Gastroesophageal sphincter (tissue), 4 donors: Measurements from ENCODE around the gene RAMP2. TPM values are rescaled to one million over a fixed set of nuclear protein-coding genes. Genes with fewer than 3 reads are reported as not detected.

Experiments used
- ATAC-seq: fragments of 150-250 bp; one replicate; pipeline ENCODE4 v1.9.1; 2016; ENCODE audit warnings: mild to moderate bottlenecking, moderate library complexity
- H3K27ac ChIP-seq, 4 donors: fragments of 200-600 bp; sonication (generic) in 3 of 4; 1 replicate in 3 of 4; 2 replicates in 1 of 4; pipeline ENCODE4 v1.5.1; 2016 to 2019
- H3K27me3 ChIP-seq: fragments of 200-600 bp; sonication (generic); one replicate; pipeline ENCODE4 v1.5.1; 2019
- H3K36me3 ChIP-seq, 2 donors: fragments of 200-600 bp; sonication (generic); one replicate each; pipeline ENCODE4 v1.5.1; 2019; ENCODE audit warnings: control low read depth in 1 of 2
- H3K4me1 ChIP-seq, 3 donors: fragments of 200-600 bp; sonication (generic); 1 replicate in 2 of 3; 2 replicates in 1 of 3; pipeline ENCODE4 v1.5.1; 2016 to 2019; ENCODE audit warnings: control low read depth in 2 of 3
- H3K4me3 ChIP-seq, 2 donors: fragments of 200-600 bp; sonication (generic); one replicate each; pipeline ENCODE4 v1.5.1; 2019; ENCODE audit warnings: mild to moderate bottlenecking in 1 of 2, moderate library complexity in 1 of 2
- H3K9me3 ChIP-seq, 3 donors: fragments of 200-600 bp; sonication (generic); one replicate each; pipeline ENCODE4 v1.5.1; 2017 to 2019; ENCODE audit warnings: control low read depth in 2 of 3
- CTCF ChIP-seq, 4 experiments: fragments of 200-600 bp in 2 of 4; fragments of 450-650 bp in 2 of 4; sonication (generic) in 1 of 4; IDR thresholded peaks; one replicate each; pipeline ENCODE4 v1.5.1; 2017 to 2019; ENCODE audit warnings: antibody characterized with exemption in 4 of 4, mild to moderate bottlenecking in 2 of 4, moderate library complexity in 2 of 4
- EP300 ChIP-seq: sonication (generic); formaldehyde crosslinking; IDR thresholded peaks from one replicate; pipeline ENCODE4 v1.6.1; 2017; ENCODE audit warnings: antibody characterized with exemption, mild to moderate bottlenecking
- POLR2A ChIP-seq, 2 donors: fragments of 450-650 bp; IDR thresholded peaks; one replicate each; pipeline ENCODE4 v1.6.1; 2017; ENCODE audit warnings: antibody characterized with exemption in 2 of 2, mild to moderate bottlenecking in 2 of 2, moderate library complexity in 1 of 2
- POLR2AphosphoS5 ChIP-seq: sonication (generic); formaldehyde crosslinking; IDR thresholded peaks from one replicate; pipeline ENCODE4 v1.6.1; 2017; ENCODE audit warnings: antibody characterized with exemption
- WGBS, 2 donors: methylation state at CpG; one replicate each; pipeline ENCODE4 v1.1.5; 2018; ENCODE audit warnings: low coverage in 1 of 2; 5-methylcytosine and 5-hydroxymethylcytosine counted together
- total RNA-seq, 4 donors: library from RNA; depleted of rRNA; stranded (reverse); fragments of >200 nt; gene quantifications; one replicate each; pipeline ENCODE4 v1.1.0, GENCODE V29; 2016

RAMP2 gene
- total RNA-seq, 4 donors from 2014 or later, result 4.0 to 27.4 (median 21.5) TPM

GRCh38 chr17:42772945-42773289 lies 11.9 kb downstream of the RAMP2 start:
- peaks cover 0 to 23% (median 5%) of the 10 kb centered on the region in 3 donors for H3K4me1 ChIP-seq
- H3K9me3 ChIP-seq, result no peaks in the 10 kb centered on the region
- ATAC-seq, result no peak
- H3K27me3 ChIP-seq, result peaks cover 3% of the 10 kb centered on the region
- WGBS, 2 donors, result 0 to 2% methylated on average over 3 of the region's 3 CpGs
- TF ChIP-seq POLR2AphosphoS5, result no peak
- TF ChIP-seq EP300, result no peak
- no peak for TF ChIP-seq CTCF (IDR thresholded peaks at IDR 0.05)
- no peak for TF ChIP-seq POLR2A (IDR thresholded peaks at IDR 0.05)
- H3K4me3 ChIP-seq, result peak overlapping the region; percentile 53 to 66
- H3K27ac ChIP-seq, result peak overlapping the region; percentile 31 to 93 (median 88)
- peaks cover 0 to 31% of the 10 kb centered on the region in 2 donors for H3K36me3 ChIP-seq

GRCh38 chr17:42773290-42774035 lies 12.4 kb downstream of the RAMP2 start, which contains the start of gene VPS25:
Gene VPS25, plus strand, starts transcription at chr17:42773449. Its CDS starts 27 bp downstream, at chr17:42773476.
- TF ChIP-seq CTCF (IDR thresholded peaks at IDR 0.05) (peak in 2 of 4 experiments; percentile 8 to 46), POLR2AphosphoS5 (peak; percentile 77), EP300 (no peak), POLR2A (IDR thresholded peaks at IDR 0.05) (peak; percentile 29 to 64)
- Histone ChIP-seq H3K27me3 (no peaks in the 10 kb centered on the region), H3K36me3 (peaks cover 0 to 36% of the 10 kb centered on the region in 2 donors), H3K27ac (peak within 1 kb of the TSS; percentile 31 to 93 (median 88)), H3K4me1 (peaks cover 0 to 23% (median 5%) of the 10 kb centered on the region in 3 donors), H3K9me3 (no peaks in the 10 kb centered on the region), H3K4me3 (peak within 1 kb of the TSS; percentile 53 to 66)
- WGBS, 2 donors, result 0% methylated on average over 3 of the region's 39 CpGs
- peak; percentile 93 for ATAC-seq

- peaks cover 0 to 23% (median 5%) of the 10 kb centered on the region in 3 donors for H3K4me1 ChIP-seq
- 20 to 50% methylated on average over 1 to 3 of the region's 3 CpGs for WGBS, 2 donors
- H3K36me3 ChIP-seq, result peaks cover 0 to 44% of the 10 kb centered on the region in 2 donors
- no peaks in the 10 kb centered on the region for H3K9me3 ChIP-seq
- no peak for TF ChIP-seq POLR2AphosphoS5
- no peak for TF ChIP-seq POLR2A (IDR thresholded peaks at IDR 0.05)
- TF ChIP-seq EP300, result no peak
- TF ChIP-seq CTCF (IDR thresholded peaks at IDR 0.05), result no peak
- peak overlapping the region in 3 of 4 donors; percentile 86 to 93 (median 89) for H3K27ac ChIP-seq
- peak overlapping the region; percentile 53 to 66 for H3K4me3 ChIP-seq
- ATAC-seq, result no peak
- H3K27me3 ChIP-seq, result no peaks in the 10 kb centered on the region
Observed at GRCh38 chr17:42774066-42774745, 13.2 kb downstream of the RAMP2 start.

- no peaks in the 10 kb centered on the region for H3K9me3 ChIP-seq
- peaks cover 5% of the 10 kb centered on the region for H3K27me3 ChIP-seq
- no peak overlapping the region for H3K27ac ChIP-seq
- H3K4me1 ChIP-seq, result peaks cover 0 to 35% (median 5%) of the 10 kb centered on the region in 3 donors
- ATAC-seq, result no peak
- H3K36me3 ChIP-seq, result peaks cover 0 to 50% of the 10 kb centered on the region in 2 donors
- 36 to 44% methylated on average over 1 to 2 of the region's 3 CpGs for WGBS, 2 donors
- H3K4me3 ChIP-seq, result no peak overlapping the region
- no peak for TF ChIP-seq CTCF (IDR thresholded peaks at IDR 0.05)
- TF ChIP-seq POLR2A (IDR thresholded peaks at IDR 0.05), result no peak
- no peak for TF ChIP-seq POLR2AphosphoS5
- TF ChIP-seq EP300, result no peak
Observed at GRCh38 chr17:42775534-42776098, 14.6 kb downstream of the RAMP2 start.
